ENCODE measurements around the gene IRGC. TPM values are rescaled to one million over a fixed set of nuclear protein-coding genes. Genes with fewer than 3 reads are reported as not detected.

Gene IRGC
- total and polyA plus RNA-seq, 2 of the 13 experiments (the other 11 are each of a cell fraction or from before 2014, with no cell fraction given): not detected

GRCh38 chr19:43675269-43675879 lies 40.5 kb upstream of the IRGC start:
- no TSS peak for BruUV-seq (replicated peaks)
- DNase-seq (ENCODE audit: low spot score) (no peak), FAIRE-seq (no peak), ATAC-seq (no peak; the same call in 2 of the 3 replicates)
- Histone ChIP-seq H3K27me3 (ENCODE audit: control insufficient read depth in 1 of 2, insufficient read depth in 2 of 2, low read length in 2 of 2) (peaks cover 0 to 11% of the 10 kb centered on the region in 2 experiments; a peak in 3 of 5 replicates), H2AFZ (ENCODE audit: low read length) (no peak overlapping the region), H3K27ac (ENCODE audit: extremely low read length, insufficient read depth, low read length) (no peak overlapping the region), H3K4me3 (replicated peaks in 1 of 3; ENCODE audit: insufficient read depth in 1 of 3, low read depth in 2 of 3, low read length in 3 of 3) (no peak overlapping the region), H3K79me2 (ENCODE audit: insufficient read depth, low read length) (no peaks in the 10 kb centered on the region), H3K4me2 (ENCODE audit: low read depth, low read length) (peak overlapping the region; percentile 23; the same call in 1 of the 2 replicates), H3K9me3 (ENCODE audit: low read length) (no peaks in the 10 kb centered on the region), H3K9ac (ENCODE audit: insufficient read depth, low read depth, low read length) (no peak overlapping the region), H3K36me3 (replicated peaks in 1 of 2; ENCODE audit: control insufficient read depth in 1 of 2, insufficient read depth in 2 of 2, low read length in 2 of 2) (no peaks in the 10 kb centered on the region), H3K4me1 (ENCODE audit: insufficient read depth, low read length) (peaks cover 12% of the 10 kb centered on the region), H4K20me1 (ENCODE audit: insufficient read depth, low read length) (no peaks in the 10 kb centered on the region)
- ChIA-PET POLR2A (interaction anchor here (1.2 kb wide), 1 partner anchor 79 kb away, joined by 3 read pairs; the partner anchor contains the start of gene SMG9), CTCF (ENCODE audit: low intra/inter-chr PET ratio, low total read pairs) (no interaction called here)
- intact Hi-C loops (cut with micrococcal nuclease; ENCODE audit: unreplicated experiment) (no loop called here), in situ Hi-C loops (cut with HindIII; ENCODE audit: extremely low pct_ligation_motif_present, low pct_unique_long_range_greater_than_20kb) (no loop called here)
- WGBS (ENCODE audit: low lambda C conversion rate): 0% methylated on average over 8 of the region's 8 CpGs
- no peak for TF ChIP-seq FOXC1 (CRISPR knock-in tag; IDR thresholded peaks at IDR 0.05; ENCODE audit: borderline replicate concordance)
- 0 out of 2 replicates have a peak, but pooled peaks have one; percentile 15 for TF ChIP-seq CREB1 (IDR thresholded peaks at IDR 0.05)
- no peak for TF ChIP-seq CREB1 (CRISPR knock-in tag; IDR thresholded peaks at IDR 0.05)

DNA sequence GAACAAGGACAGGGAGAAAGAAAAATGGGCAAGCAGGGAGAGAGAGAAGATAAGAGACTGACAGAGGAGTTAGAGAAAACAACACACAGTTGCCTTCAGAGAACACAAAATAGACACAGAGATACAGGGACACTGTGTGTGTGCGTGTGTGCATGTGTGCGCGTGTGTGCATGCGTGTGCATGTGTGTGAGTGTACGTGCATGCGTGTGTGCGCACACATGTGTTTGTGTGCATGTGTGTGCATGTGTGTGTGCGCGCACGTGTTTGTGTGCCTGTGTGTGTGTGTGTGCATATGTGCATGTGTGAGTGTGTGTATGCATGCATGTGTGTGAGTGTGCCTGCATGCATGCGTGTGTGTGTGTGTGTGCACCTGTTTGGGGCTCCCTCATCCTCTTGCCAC lies 40.0 kb upstream of the IRGC start:
- WGBS (ENCODE audit: low lambda C conversion rate): 89% methylated on average over 11 of the region's 11 CpGs
- TF ChIP-seq TP53 (CRISPR knock-in tag; conservative IDR thresholded peaks at IDR 0.05) (no peak), MNT (IDR thresholded peaks at IDR 0.05) (peak; percentile 86)
- no peak overlapping the region for H3K4me2 ChIP-seq (ENCODE audit: low read depth, low read length)
- H3K4me3 ChIP-seq (replicated peaks in 1 of 3; ENCODE audit: insufficient read depth in 1 of 3, low read depth in 2 of 3, low read length in 3 of 3): no peak overlapping the region
- DNase-seq (ENCODE audit: low spot score) (no peak), FAIRE-seq (no peak), ATAC-seq (no peak)
- H3K4me1 ChIP-seq (ENCODE audit: insufficient read depth, low read length): 0 out of 2 replicates have a peak, but pooled peaks cover 9% of the 10 kb centered on the region
- no TSS peak for BruUV-seq (replicated peaks)
- H3K27me3 ChIP-seq (ENCODE audit: control insufficient read depth in 1 of 2, insufficient read depth in 2 of 2, low read length in 2 of 2): peaks cover 0 to 7% of the 10 kb centered on the region in 2 experiments; a peak in 2 of 5 replicates
- no peaks in the 10 kb centered on the region for H3K9me3 ChIP-seq (ENCODE audit: low read length)
- H3K27ac ChIP-seq (ENCODE audit: extremely low read length, insufficient read depth, low read length): no peak overlapping the region
- no peaks in the 10 kb centered on the region for H3K79me2 ChIP-seq (ENCODE audit: insufficient read depth, low read length)
- intact Hi-C loops (cut with micrococcal nuclease; ENCODE audit: unreplicated experiment): no loop called here
- H3K36me3 ChIP-seq (replicated peaks in 1 of 2; ENCODE audit: control insufficient read depth in 1 of 2, insufficient read depth in 2 of 2, low read length in 2 of 2): no peaks in the 10 kb centered on the region
- no peaks in the 10 kb centered on the region for H4K20me1 ChIP-seq (ENCODE audit: insufficient read depth, low read length)
- no peak overlapping the region for H3K9ac ChIP-seq (ENCODE audit: insufficient read depth, low read depth, low read length)
- POLR2A ChIA-PET: no interaction called here
- no peak overlapping the region for H2AFZ ChIP-seq (ENCODE audit: low read length)
- in situ Hi-C loops (cut with HindIII; ENCODE audit: extremely low pct_ligation_motif_present, low pct_unique_long_range_greater_than_20kb): no loop called here
- CTCF ChIA-PET (ENCODE audit: low intra/inter-chr PET ratio, low total read pairs): no interaction called here

All from HepG2 (cell line).